Measurements from ENCODE around the gene SAXO1.
"Not testable (repeated sequence)": the region's sequence is repeated elsewhere in the genome, so short reads cannot be mapped to it uniquely, and the experiment has no call there.

Gene SAXO1

GRCh38 chr9:18997151-18997550, 35.9 kb downstream of the SAXO1 start:
- DNase-seq: no peak

GRCh38 chr9:18996211-18996610, 36.8 kb downstream of the SAXO1 start:
- no peak for DNase-seq

- DNase-seq: no peak
These were observed 38.6 kb downstream of the SAXO1 start for GRCh38 chr9:18994263-18994916.

- DNase-seq: not testable (repeated sequence)
These were observed 41.8 kb downstream of the SAXO1 start for GRCh38 chr9:18991197-18991596.

- DNase-seq: no peak
These were observed 42.5 kb downstream of the SAXO1 start for GRCh38 chr9:18990494-18990893.

- no peak for DNase-seq
These were observed 43.1 kb downstream of the SAXO1 start for GRCh38 chr9:18989865-18990264.

GRCh38 chr9:18989097-18989496, 43.9 kb downstream of the SAXO1 start:
- no peak for DNase-seq

- DNase-seq: no peak
These were observed 45.0 kb downstream of the SAXO1 start for GRCh38 chr9:18988003-18988402.

- DNase-seq: no peak
These were observed 47.0 kb downstream of the SAXO1 start for GRCh38 chr9:18985996-18986395.

- DNase-seq: no peak
These were observed 47.5 kb downstream of the SAXO1 start for GRCh38 chr9:18985464-18985951.

- DNase-seq: no peak
These were observed 50.8 kb downstream of the SAXO1 start for GRCh38 chr9:18982262-18982620.

GRCh38 chr9:18981476-18982261, 51.3 kb downstream of the SAXO1 start:
- no peak for DNase-seq

- DNase-seq: no peak
These were observed 52.8 kb downstream of the SAXO1 start for GRCh38 chr9:18980189-18980588.

- no peak for DNase-seq
These were observed 53.6 kb downstream of the SAXO1 start for GRCh38 chr9:18979367-18979766.

- DNase-seq: no peak
These were observed 54.8 kb downstream of the SAXO1 start for GRCh38 chr9:18978188-18978587.

GRCh38 chr9:18976709-18977531, 56.1 kb downstream of the SAXO1 start:
- DNase-seq: no peak

- DNase-seq: no peak
These were observed 56.7 kb downstream of the SAXO1 start for GRCh38 chr9:18976221-18976708.

- no peak for DNase-seq
These were observed 59.7 kb downstream of the SAXO1 start for GRCh38 chr9:18973348-18973747.

- DNase-seq: no peak
These were observed 60.3 kb downstream of the SAXO1 start for GRCh38 chr9:18972675-18973074.

GRCh38 chr9:18971909-18972308, 61.1 kb downstream of the SAXO1 start:
- no peak for DNase-seq

GRCh38 chr9:18971404-18971803, 61.6 kb downstream of the SAXO1 start:
- no peak for DNase-seq

- no peak for DNase-seq
These were observed 62.6 kb downstream of the SAXO1 start for GRCh38 chr9:18970393-18970792.

GRCh38 chr9:18969128-18969527, 63.9 kb downstream of the SAXO1 start:
- no peak for DNase-seq

Data from suppressor macrophage treated with lipopolysaccharide for 1 hour (primary cell).